ENCODE results near the gene MLLT3. TPM values are rescaled to one million over a fixed set of nuclear protein-coding genes. Genes with fewer than 3 reads are reported as not detected.

MLLT3 gene
- total RNA-seq, 1 donor from 2014 or later, result 79.1 TPM

- DNase-seq (ENCODE audit: low read depth), result no peak
Measured at GRCh38 chr9:20390400-20390799, 231.9 kb downstream of the MLLT3 start.

- DNase-seq (ENCODE audit: low read depth), result no peak
Measured at GRCh38 chr9:20387062-20387461, 235.2 kb downstream of the MLLT3 start.

GRCh38 chr9:20384642-20385041, 237.7 kb downstream of the MLLT3 start:
- no peak for DNase-seq (ENCODE audit: low read depth)

GRCh38 chr9:20382460-20383071, 239.7 kb downstream of the MLLT3 start:
- peak; percentile 79 for DNase-seq (ENCODE audit: low read depth)

DNA sequence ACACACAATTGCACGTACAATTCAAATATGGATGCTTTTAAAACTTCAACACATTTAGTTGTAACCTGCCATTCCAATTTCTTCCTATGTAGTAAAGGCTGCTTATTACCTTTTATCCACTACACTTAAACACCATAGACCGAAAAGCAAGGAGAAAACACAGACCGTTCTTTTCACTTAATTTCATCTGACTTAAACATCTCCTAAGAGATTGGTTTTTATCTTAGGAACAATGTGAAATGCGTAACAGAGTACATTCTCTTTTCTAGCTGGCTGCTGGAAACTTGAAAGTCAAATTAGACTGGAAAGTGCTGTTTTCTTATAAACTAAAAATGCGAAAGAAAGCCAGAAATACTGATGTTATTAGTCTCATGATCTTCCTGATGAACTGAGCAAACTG, 241.8 kb downstream of the MLLT3 start:
- no peak for DNase-seq (ENCODE audit: low read depth)

GRCh38 chr9:20379804-20380225, 242.5 kb downstream of the MLLT3 start:
- DNase-seq (ENCODE audit: low read depth), result no peak

- DNase-seq (ENCODE audit: low read depth), result no peak
Measured at GRCh38 chr9:20378851-20379250, 243.4 kb downstream of the MLLT3 start.

DNA sequence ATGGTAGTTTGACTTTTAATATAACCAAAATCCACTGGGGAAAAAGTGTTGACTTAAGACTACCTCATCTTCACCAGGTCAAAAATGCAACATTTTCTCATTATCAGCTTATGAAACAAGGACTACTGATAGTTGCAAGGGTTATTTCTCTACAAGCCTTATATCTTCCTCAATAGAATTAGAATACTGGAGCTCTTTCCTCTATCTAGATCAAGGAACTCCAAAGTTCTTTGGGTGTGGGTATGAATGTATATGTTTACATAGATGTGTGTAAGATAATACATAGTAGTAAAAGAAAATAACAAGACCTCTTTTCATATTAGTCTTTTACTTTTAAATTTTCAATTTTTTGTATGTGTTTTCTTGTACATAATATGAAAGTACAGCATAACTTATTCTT, 244.5 kb downstream of the MLLT3 start:
- DNase-seq (ENCODE audit: low read depth), result no peak

- no peak for DNase-seq (ENCODE audit: low read depth)
Measured at GRCh38 chr9:20376731-20377375, 245.4 kb downstream of the MLLT3 start.

- no peak for DNase-seq (ENCODE audit: low read depth)
Measured at GRCh38 chr9:20376042-20376441, 246.3 kb downstream of the MLLT3 start.

DNA sequence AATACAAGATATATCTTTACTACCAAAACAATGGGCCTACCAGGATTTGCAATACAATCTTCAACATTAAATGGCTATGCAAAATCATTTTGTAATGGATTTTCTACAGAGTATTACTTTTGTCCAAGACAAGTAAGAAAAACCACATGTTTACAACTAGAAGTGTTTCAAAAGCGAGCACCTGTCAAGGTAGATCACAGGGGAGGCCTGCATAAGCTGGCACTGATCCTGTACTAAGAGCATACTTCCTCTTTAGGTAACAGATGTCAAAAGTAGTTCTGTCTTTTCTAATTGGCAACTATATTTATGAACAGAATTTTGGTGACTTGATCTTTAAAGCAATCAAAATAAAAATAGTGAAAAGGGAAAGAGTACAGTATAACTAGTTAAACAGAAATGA, 249.0 kb downstream of the MLLT3 start:
- DNase-seq (ENCODE audit: low read depth), result no peak

GRCh38 chr9:20369391-20369790, 252.9 kb downstream of the MLLT3 start:
- no peak for DNase-seq (ENCODE audit: low read depth)

DNA sequence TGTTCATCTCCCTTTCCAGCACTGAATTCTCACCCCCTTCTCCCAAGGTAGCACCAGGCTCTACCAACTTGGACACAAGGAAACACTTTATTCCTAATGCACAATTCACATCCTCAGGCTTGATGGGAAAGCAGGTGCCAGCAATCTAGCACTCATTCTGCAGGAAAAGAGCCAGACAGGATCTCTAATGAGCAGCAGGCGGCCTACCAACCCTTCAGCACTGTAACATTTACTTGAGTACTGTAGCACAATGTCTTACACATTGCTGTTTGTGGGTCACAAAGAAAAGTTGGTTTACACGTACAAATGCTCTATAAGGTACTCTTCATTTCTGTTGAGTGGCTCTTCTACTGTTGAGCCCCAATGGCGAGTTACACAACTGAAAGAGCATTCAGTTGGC, 254.4 kb downstream of the MLLT3 start:
- DNase-seq (ENCODE audit: low read depth), result no peak

DNA sequence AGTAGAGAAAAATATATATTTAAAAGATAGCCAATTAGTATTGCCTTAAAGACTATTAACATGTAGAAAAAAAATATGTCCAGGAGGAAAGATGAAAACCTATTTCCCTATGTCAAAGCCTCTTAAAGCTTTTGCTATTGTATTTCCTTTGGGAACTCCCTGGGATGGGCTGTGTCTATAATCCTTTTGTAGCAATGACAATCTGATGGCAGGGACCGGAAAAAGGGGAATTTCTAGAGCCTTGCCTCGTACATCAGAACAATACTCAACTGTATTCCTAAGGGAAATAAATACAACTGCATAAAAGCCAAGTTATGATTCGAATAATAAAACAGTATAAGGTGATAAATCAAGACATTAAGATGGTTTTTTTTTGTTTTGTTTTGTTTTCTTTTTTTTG, 257.3 kb downstream of the MLLT3 start:
- DNase-seq (ENCODE audit: low read depth), result no peak

DNA sequence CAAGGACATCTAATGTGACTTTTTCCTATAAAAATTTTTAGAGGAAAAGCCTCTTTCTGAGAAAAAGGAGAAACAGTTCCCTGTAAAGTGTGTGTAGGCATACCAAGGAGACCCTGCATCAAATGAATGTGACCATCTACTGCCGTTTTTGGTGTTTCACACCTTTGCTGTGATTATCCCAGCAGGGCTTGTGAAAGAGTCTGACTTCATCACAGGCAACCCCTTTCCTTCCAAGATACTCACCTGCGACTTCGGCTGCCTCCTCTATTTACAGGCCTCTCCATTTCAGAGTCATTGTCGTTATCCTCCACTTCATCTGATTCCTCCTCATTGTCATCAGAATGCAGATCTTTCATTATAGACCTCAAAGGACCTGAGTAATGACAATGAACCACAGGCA, 259.1 kb downstream of the MLLT3 start:
- DNase-seq (ENCODE audit: low read depth), result no peak

DNA sequence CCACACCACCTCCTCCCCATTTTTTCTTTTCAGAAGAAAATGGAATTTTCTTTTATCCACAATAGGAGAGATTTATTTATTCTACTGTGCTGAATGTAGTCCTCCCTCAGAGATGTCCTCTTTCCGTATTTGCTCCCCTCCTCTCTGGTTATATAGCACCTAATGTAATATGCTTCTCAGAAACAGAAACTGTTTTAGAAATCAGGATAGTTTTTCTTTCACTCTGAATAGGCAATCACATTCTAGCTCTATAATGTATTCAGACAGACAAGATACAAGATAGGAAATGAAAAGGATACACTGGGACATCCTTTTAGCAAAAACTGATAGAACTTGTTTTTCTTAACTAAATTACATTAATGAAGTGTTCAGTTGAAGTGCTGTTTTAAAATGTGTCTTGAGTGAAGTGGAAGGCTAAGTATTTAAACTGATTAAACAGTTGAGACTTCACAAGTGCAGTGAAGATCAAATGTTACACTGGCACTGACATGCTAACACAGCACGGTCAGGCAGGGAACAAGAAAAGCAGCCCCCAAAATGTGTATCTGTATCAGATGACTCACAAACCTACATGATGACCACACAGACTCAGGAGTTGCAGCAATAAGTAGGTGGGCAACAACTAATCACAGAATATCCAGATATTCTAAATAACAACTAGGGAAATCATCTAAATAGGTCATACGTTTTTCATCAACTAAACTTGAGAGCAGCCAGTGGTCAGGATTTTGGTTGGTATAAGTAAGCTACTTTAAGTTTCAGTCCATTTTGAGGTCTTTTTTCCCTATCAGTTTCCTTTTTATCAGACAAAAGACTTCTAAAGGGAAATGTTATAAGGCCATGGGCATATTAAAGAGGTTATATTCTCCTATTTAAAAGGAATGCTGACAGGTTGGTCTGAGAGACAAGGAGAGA, 260.4 kb downstream of the MLLT3 start:
- DNase-seq (ENCODE audit: low read depth), result no peak

- DNase-seq (ENCODE audit: low read depth), result no peak
Measured at GRCh38 chr9:20361229-20361628, 261.1 kb downstream of the MLLT3 start.

- no peak for DNase-seq (ENCODE audit: low read depth)
Measured at GRCh38 chr9:20358207-20358606, 264.1 kb downstream of the MLLT3 start.

DNA sequence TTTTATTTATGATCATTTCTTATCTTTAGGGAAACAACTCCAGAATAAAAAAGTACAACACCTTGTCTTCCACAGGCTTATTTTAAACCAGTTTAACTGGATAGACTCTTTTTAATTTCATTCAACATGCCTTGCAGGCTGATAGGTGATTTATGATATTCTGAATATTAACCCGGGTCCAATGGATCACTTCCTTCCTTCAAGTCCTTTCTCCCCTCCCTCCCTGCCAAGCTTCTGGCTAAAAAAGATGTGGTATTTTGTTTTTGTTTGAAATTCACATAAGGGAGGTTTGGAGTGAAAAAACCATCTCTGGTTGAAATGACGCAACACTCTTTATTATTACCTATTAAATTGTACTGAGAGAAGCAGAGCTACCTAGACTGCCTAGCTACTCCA, 265.3 kb downstream of the MLLT3 start:
- DNase-seq (ENCODE audit: low read depth), result no peak

DNA sequence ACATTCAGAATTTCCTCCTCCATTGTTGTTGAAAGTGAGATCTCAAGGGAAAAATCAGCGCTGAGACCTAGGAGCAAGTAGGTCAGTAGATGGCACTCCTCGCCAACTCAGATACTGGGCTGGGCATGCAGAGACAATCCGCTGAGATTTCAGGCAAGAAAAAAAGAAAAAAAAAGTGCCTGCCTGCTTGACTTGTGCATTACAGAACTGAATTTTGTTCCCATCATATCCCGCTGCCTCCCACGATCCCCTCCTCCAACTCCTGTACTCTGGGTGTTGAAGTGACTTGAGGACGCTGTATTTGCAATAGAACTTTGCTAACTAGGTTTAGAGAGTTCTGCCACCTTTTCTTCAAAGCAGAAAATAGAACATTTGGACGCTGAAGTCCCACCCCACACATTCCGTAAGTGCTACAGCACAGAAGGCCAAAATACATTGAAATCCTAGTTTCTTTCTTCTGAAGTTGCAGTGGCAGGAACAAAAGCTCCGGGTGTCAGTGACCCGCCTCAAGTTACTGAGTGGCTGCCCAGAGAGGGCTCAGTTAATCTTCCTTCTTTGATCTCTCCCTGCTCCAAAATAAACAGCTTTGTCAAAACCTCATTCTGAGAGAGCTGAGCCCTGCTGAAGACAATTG, 265.8 kb downstream of the MLLT3 start:
- DNase-seq (ENCODE audit: low read depth), result peak; percentile 90

DNA sequence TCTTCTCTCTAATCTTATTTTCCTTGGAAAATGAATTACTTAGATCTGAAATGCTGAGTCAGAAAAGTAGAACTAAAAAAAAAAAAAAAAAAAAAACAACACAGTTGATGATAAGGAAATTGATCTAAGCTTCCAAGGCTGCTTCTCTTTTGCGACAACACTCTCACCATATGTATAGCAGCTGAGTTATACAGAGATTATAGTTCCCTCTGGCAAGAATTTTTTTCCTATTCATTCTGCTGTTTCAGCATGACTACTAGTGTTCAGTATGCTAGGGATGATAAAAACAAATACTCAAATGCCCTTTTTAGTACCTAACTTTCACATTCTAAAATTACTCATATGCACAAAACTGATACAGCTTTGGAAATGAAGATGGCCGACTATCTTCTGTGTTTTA, 267.3 kb downstream of the MLLT3 start:
- peak; percentile 34 for DNase-seq (ENCODE audit: low read depth)
